NCI-H345 treated with DMSO at 0.1 percent for 48 hours (cell line): ENCODE results near the gene SNURF.
"Not testable (repeated sequence)": the region's sequence is repeated elsewhere in the genome, so short reads cannot be mapped to it uniquely, and the experiment has no call there.

Experiments
- DNase-seq: peaks from one replicate; lab custom pipeline; 2025; ENCODE audit not compliant: unreplicated experiment; lab: John Stamatoyannopoulos, UW

The SNURF gene

DNA sequence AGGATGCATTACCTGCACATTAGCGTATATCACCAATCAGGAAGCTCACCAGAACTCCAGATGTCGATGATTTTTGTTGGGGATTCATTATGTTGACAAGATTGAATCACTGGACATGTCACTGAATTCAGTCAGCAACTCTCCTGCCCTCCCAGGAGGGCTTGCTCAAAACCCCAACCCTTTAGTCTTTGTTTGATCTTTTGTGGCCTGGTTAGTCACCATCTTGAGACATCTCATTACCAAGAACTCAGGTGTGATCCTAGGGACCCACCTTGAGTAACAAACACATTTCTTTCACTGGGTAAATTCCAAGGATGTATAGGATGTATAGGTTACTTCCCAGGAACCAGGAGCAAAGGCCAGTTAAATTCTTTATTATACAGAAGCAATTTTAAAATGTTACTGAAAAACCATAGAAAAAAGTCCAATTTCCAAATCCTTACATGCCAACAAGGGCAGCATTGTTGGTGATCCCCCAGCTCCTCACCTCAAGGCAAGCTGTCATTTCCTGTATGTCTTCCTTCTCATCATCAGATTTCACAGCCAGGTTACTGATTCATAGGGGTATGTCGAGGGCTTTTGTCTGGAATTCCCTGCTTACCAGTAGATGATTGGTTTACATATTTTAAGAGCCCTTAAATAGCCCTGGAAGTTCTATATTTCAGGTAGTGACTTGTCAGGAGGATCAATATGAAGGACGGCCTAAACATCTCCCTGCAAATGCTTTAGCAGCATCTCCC is 11.7 kb downstream of the SNURF start:
- DNase-seq: no peak

DNA sequence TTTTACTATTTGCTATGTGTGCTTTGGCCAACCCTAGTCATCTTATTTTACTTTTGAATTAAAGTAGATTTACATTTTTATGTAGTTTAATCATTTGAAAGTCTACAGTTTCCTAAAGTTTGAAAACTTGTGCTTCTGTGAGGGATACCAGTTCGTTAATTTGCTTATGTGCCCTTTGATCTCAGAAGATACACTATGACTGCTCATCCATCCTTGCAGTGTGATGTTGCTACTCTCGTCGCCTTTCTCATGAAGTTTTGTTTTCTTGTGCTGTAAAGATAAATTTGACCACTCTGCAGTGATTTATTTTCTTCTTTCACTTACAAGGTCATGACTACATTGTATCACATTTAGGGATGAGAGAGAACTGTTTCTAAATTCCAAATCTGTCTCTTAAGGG is 16.3 kb downstream of the SNURF start:
- DNase-seq: no peak

DNA sequence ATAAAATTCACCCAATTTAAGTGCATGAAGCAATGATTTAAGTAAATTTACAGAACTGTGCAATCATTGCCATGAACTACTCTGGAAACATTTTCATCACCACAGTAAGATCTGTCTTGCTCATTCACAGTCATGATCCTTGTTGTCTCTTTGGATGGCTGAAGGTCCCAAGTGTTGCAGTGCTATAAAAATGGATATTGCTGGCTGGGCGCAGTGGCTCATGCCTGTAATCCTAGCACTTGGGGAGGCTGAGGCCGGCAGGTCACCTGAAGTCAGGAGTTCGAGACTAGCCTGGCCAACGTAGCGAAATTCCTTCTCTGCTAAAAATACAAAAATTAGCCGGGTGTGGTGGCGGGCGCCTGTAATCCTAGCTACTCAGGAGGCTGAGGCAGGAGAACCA is 17.0 kb downstream of the SNURF start:
- no peak for DNase-seq

DNA sequence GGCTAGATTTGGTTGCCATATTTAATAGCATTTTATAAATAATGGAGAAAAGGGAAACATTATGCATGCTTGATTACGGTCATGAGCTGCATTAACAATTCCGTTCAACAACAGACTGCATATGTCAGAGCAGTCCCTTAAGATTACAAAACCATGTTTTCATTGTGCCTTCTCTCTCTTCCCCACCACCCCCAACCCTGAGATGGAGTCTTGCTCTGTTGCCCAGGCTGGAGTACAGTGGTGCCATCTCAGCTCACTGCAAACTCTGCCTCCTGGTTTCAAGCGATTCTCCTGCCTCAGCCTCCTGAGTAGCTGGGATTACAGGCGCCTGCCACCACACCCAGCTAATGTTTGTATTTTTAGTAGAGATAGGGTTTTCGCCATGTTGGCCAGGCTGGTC is 17.9 kb downstream of the SNURF start:
- not testable (repeated sequence) for DNase-seq

DNA sequence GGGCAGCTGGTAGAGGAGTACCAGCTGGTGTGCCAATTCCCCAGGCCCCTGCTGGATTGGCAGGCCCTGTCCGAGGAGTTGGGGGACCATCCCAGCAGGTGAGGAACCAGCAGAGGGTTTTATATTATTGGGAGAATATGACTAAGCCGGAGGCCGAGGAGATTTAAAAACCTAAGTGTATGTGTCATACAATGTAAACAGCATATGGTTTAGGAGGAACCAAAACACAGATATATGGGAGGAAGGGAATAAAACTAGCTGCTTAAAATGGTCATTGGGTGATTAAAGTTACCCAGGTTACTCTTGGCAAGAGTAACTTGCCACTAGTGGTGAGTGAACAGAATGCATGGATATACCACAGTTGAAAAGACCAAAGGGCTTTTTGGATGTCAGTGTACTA is 22.1 kb downstream of the SNURF start:
- DNase-seq: no peak

DNA sequence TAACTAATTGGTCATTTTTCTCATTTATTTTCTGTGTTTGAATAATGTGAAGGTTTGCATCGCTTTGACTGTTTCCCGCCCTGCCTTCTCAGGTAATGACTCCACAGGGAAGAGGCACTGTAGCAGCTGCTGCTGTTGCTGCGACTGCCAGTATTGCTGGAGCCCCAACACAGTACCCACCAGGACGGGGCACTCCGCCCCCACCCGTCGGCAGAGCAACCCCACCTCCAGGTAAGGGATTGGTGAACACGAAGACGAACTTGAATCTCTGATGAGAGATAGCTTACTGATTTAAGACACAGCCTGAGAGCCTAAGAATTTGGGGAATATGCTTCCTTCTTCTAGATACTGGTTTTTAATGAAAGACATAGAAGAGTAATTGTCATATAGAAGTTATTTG is 22.9 kb downstream of the SNURF start:
- DNase-seq: no peak

DNA sequence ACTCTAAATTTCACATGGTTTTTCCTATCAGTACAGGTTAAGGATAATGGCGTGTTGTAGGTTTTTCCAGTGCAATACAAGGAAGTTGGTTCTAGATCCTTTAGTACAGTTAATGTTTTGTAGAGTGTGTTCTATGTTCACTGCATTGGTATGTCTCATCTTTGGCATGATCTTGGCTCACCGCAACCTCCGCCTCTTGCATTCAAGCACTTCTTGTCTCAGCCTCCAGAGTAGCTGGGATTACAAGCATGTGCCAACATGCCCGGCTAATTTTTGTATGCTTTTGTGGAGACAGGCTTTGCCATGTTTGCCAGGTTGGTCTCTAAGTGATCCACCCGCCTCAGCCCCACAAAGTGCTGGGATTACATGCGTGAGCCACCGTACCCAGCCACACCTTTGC is 30.4 kb downstream of the SNURF start:
- no peak for DNase-seq

DNA sequence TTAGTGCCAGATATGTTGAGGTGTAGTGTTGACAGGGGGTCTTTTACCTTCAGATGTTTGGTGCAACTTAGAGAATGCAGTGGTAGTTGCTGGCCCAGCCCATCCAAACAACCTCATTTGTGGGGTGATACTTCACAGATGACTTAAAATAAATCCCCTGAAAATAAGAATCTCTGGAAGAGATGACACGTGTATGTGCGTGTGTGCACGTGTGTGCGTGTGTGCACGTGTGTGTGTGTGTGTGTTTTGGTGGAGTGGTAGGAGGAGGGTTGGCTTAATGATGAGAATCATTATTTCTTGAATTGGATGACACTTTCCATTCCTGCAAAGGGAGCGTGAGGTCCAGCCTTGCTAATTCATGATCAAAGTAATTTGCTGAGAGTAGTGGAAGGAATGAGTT is 31.9 kb downstream of the SNURF start:
- no peak for DNase-seq
